K562 (cell line): Measurements from ENCODE around the gene NPAS1. TPM values are rescaled to one million over a fixed set of nuclear protein-coding genes. Genes with fewer than 3 reads are reported as not detected.

Experiments used
- BMI1 ChIP-seq: fragments of 150-350 bp; IDR thresholded peaks from 2 replicates; pipeline ENCODE4 v1.6.1; 2014; ENCODE audit warnings: low read length
- CAMTA2 ChIP-seq: fragments of 250-450 bp; sonication (Bioruptor Pico); conservative IDR thresholded peaks from 2 replicates; pipeline ENCODE4 v1.5.1; 2022
- DPF2 ChIP-seq: fragments of 450-650 bp; IDR thresholded peaks from 2 replicates; pipeline ENCODE4 v1.6.1; 2016
- ESRRA ChIP-seq: fragments of 450-650 bp; IDR thresholded peaks from 2 replicates; pipeline ENCODE4 v1.6.1; 2014; ENCODE audit warnings: low read depth, mild to moderate bottlenecking, moderate library complexity, borderline replicate concordance
- MYNN ChIP-seq, 2 experiments: sonication (generic); formaldehyde crosslinking in 1 of 2; IDR thresholded peaks; 2 replicates each; pipeline versions ENCODE4 v1.5.0 to v1.6.1; 2016 to 2020; ENCODE audit warnings: antibody characterized with exemption in 1 of 2, missing genetic modification reagents in 1 of 2
- NCOR1 ChIP-seq: fragments of 450-650 bp; IDR thresholded peaks from 2 replicates; pipeline ENCODE4 v1.6.1; 2016; ENCODE audit warnings: mild to moderate bottlenecking, moderate library complexity
- RREB1 ChIP-seq: fragments of 250-450 bp; sonication (Bioruptor Pico); IDR thresholded peaks from 2 replicates; pipeline ENCODE4 v1.4.0; 2020
- SMARCB1 ChIP-seq: IDR thresholded peaks from 2 replicates; pipeline ENCODE4 v1.6.1; 2011; ENCODE audit warnings: improper control_type of control experiment, low read depth; ENCODE audit not compliant: insufficient read length
- ZMIZ1 ChIP-seq, 2 experiments: fragments of 150-350 bp in 1 of 2; IDR thresholded peaks; 2 replicates each; pipeline ENCODE4 v1.6.1; 2012 to 2016; ENCODE audit warnings: low read depth in 2 of 2, low read length in 2 of 2, mild to moderate bottlenecking in 1 of 2, moderate library complexity in 1 of 2
- polyA plus RNA-seq, 8 experiments: library from polyadenylated mRNA; depleted of rRNA in 4 of 8; stranded (reverse) in 5 of 8; unstranded in 3 of 8; fragments of >200 nt; fragmentation: Nextera tagmentation in 2 of 8; fragmentation: Illumina TruSeq in 1 of 8; extraction: Ambion mirVana in 2 of 8; extraction: Trizol in 1 of 8; gene quantifications; 2 replicates each; pipeline versions ENCODE4 v1.2.1 to v1.2.3, GENCODE V29; 2011 to 2014; ENCODE audit warnings: inconsistent platforms in 1 of 8, missing spikeins in 1 of 8
- total RNA-seq, 7 experiments: library from RNA; depleted of rRNA in 6 of 7; stranded (reverse); fragments of >200 nt in 6 of 7; fragmentation: Illumina TruSeq in 2 of 7; extraction: Trizol in 2 of 7; gene quantifications; 2 replicates each; pipeline versions ENCODE4 v1.2.1 to v1.2.3, GENCODE V29; 2011 to 2021; ENCODE audit warnings: low replicate concordance in 1 of 7
- TF ChIP-seq, protein P1 (sequence below): fragments of 250-450 bp; sonication (Bioruptor Pico); IDR thresholded peaks from 2 replicates; pipeline ENCODE4 v1.8.0; 2021; ENCODE audit warnings: borderline replicate concordance, mild to moderate bottlenecking, moderate library complexity; ENCODE audit not compliant: poor library complexity, severe bottlenecking

NPAS1 gene
- total and polyA plus RNA-seq, 9 of the 15 experiments (the other 6 are each of a cell fraction or from before 2014, with no cell fraction given), result 0.58 to 5.3 (median 2.0) TPM; not detected in 2

DNA sequence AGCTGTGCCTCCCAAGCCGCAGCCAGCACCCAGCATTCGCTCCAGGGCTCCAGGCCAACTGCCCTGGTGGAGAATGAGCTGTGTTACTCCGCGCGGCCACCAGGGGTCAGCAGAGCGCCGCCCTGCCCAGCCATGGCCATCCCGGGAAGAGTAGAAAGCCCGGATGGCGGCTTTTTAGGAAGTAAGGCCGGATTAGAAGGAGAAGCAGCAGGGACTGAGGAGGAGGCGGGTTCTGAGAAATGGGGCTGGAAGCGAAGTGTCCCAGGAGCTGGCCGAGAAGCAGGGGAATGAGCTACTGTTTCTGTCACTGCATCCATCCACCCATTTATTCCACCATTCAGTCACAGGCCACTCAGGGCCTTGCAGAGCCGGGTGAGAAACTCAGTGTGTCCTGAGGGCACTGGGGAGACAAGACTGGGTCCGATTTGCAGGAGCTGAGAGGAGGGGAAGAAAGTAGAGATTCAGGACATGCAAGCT is 6.6 kb upstream of the NPAS1 start (continued):
- TF ChIP-seq DPF2 (no peak), ZMIZ1 (IDR thresholded peaks at IDR 0.05; ENCODE audit: low read depth in 2 of 2, low read length in 2 of 2) (0 out of 4 replicates have a peak, but pooled peaks of 1 of the 2 experiments have one; percentile 18), NCOR1 (no peak), MYNN (IDR thresholded peaks at IDR 0.05) (peak; percentile 55; the same call in 1 of the 2 replicates), MYNN (CRISPR knock-in tag; IDR thresholded peaks at IDR 0.05) (no peak), SMARCB1 (no peak), BMI1 (no peak), ESRRA (peak; percentile 42; the same call in 1 of the 2 replicates), RREB1 (CRISPR knock-in tag) (no peak), CAMTA2 (CRISPR knock-in tag) (no peak)
- TF ChIP-seq, protein P1, sequence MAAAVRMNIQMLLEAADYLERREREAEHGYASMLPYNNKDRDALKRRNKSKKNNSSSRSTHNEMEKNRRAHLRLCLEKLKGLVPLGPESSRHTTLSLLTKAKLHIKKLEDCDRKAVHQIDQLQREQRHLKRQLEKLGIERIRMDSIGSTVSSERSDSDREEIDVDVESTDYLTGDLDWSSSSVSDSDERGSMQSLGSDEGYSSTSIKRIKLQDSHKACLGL (CRISPR knock-in tag), result no peak
